Measurements from ENCODE around the gene RAD51C. TPM values are rescaled to one million over a fixed set of nuclear protein-coding genes. Genes with fewer than 3 reads are reported as not detected.
A peak's percentile ranks its signal among the peaks of the same experiment; 100 is the strongest.

The RAD51C gene
- total and polyA plus RNA-seq, 9 of the 15 experiments (the other 6 are each of a cell fraction or from before 2014, with no cell fraction given) = 93.9 to 341 (median 135) TPM

DNA sequence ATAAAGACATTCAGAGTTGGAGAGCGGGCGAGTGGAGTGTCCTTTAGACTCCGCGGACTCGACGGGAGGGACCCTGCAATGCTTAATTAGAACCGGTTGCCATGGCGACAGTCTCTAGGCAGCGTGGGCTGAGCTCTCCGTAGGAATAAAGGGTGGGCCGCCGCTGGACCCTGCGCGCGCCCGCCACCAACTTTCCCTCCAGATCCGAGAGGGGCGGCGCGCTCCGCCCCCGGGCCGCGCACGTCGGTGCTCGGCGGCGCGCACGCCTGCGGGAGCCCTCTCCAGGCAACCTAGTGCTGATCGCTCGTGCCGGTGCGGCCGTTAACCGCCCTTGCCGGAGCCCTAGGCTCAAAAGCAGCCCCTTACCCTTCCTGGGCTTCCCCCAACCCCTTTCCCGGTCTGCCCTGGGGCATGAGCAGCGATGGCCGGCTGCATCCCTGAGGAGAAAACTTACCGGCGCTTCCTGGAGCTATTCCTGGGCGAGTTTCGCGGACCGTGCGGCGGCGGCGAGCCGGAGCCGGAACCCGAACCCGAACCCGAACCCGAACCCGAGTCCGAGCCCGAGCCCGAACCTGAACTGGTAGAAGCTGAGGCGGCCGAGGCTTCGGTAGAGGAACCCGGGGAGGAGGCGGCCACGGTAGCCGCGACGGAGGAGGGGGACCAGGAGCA, 63.3 kb downstream of the RAD51C start, which contains the start of gene PPM1E (continued):
- TF ChIP-seq, protein P1, sequence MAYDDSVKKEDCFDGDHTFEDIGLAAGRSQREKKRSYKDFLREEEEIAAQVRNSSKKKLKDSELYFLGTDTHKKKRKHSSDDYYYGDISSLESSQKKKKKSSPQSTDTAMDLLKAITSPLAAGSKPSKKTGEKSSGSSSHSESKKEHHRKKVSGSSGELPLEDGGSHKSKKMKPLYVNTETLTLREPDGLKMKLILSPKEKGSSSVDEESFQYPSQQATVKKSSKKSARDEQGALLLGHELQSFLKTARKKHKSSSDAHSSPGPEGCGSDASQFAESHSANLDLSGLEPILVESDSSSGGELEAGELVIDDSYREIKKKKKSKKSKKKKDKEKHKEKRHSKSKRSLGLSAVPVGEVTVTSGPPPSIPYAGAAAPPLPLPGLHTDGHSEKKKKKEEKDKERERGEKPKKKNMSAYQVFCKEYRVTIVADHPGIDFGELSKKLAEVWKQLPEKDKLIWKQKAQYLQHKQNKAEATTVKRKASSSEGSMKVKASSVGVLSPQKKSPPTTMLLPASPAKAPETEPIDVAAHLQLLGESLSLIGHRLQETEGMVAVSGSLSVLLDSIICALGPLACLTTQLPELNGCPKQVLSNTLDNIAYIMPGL (CRISPR knock-in tag; IDR thresholded peaks at IDR 0.05) = no peak
- TF ChIP-seq NR1H2 (CRISPR knock-in tag; IDR thresholded peaks at IDR 0.05) (peak; percentile 90; the same call in 1 of the 2 replicates), ELF2 (CRISPR knock-in tag; IDR thresholded peaks at IDR 0.05) (no peak), ZNF197 (CRISPR knock-in tag; IDR thresholded peaks at IDR 0.05; ENCODE audit: low read depth) (peak; percentile 92), SP1 (CRISPR knock-in tag; IDR thresholded peaks at IDR 0.05) (no peak), ZNF347 (CRISPR knock-in tag; IDR thresholded peaks at IDR 0.05; ENCODE audit: low read depth) (no peak), RBM34 (IDR thresholded peaks at IDR 0.05; ENCODE audit: borderline replicate concordance, insufficient read depth, low read length) (no peak), CBX5 (IDR thresholded peaks at IDR 0.05; ENCODE audit: borderline replicate concordance, low read depth) (no peak), MCM3 (IDR thresholded peaks at IDR 0.05) (no peak), XRCC3 (IDR thresholded peaks at IDR 0.05) (no peak), TAF7 (tag; IDR thresholded peaks at IDR 0.05) (no peak), RCOR1 (IDR thresholded peaks at IDR 0.05; ENCODE audit: borderline replicate concordance in 1 of 2, low read depth in 2 of 2, low read length in 2 of 2) (peak in 1 of 2 experiments; percentile 10; a peak in 1 of 4 replicates), HNRNPH1 (optimal IDR thresholded peaks at IDR 0.05; ENCODE audit: low read depth, low read length) (no peak), SAFB2 (IDR thresholded peaks at IDR 0.05; ENCODE audit: borderline replicate concordance, low read depth, low read length, severe bottlenecking) (no peak), NR2F6 (CRISPR knock-in tag; IDR thresholded peaks at IDR 0.05) (no peak), PYGO2 (tag; IDR thresholded peaks at IDR 0.05) (no peak), THRAP3 (IDR thresholded peaks at IDR 0.05; ENCODE audit: borderline replicate concordance) (no peak), KAT8 (IDR thresholded peaks at IDR 0.05; ENCODE audit: low read depth) (no peak), TCFL5 (CRISPR knock-in tag; conservative IDR thresholded peaks at IDR 0.05) (no peak), PCBP1 (IDR thresholded peaks at IDR 0.05; ENCODE audit: low read depth, low read length, poor library complexity, severe bottlenecking) (peak; percentile 32), CHD1 (IDR thresholded peaks at IDR 0.05; ENCODE audit: low read length) (no peak), ZNF77 (CRISPR knock-in tag; IDR thresholded peaks at IDR 0.05) (no peak), EWSR1 (IDR thresholded peaks at IDR 0.05; ENCODE audit: borderline replicate concordance, low read depth, partially characterized antibody) (no peak), NFE2 (IDR thresholded peaks at IDR 0.05; ENCODE audit: low read depth) (no peak)
- TF ChIP-seq, protein P2, sequence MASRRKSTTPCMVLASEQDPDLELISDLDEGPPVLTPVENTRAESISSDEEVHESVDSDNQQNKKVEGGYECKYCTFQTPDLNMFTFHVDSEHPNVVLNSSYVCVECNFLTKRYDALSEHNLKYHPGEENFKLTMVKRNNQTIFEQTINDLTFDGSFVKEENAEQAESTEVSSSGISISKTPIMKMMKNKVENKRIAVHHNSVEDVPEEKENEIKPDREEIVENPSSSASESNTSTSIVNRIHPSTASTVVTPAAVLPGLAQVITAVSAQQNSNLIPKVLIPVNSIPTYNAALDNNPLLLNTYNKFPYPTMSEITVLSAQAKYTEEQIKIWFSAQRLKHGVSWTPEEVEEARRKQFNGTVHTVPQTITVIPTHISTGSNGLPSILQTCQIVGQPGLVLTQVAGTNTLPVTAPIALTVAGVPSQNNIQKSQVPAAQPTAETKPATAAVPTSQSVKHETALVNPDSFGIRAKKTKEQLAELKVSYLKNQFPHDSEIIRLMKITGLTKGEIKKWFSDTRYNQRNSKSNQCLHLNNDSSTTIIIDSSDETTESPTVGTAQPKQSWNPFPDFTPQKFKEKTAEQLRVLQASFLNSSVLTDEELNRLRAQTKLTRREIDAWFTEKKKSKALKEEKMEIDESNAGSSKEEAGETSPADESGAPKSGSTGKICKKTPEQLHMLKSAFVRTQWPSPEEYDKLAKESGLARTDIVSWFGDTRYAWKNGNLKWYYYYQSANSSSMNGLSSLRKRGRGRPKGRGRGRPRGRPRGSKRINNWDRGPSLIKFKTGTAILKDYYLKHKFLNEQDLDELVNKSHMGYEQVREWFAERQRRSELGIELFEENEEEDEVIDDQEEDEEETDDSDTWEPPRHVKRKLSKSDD (conservative IDR thresholded peaks at IDR 0.05; ENCODE audit: low read length) = no peak
- TF ChIP-seq, protein P3, sequence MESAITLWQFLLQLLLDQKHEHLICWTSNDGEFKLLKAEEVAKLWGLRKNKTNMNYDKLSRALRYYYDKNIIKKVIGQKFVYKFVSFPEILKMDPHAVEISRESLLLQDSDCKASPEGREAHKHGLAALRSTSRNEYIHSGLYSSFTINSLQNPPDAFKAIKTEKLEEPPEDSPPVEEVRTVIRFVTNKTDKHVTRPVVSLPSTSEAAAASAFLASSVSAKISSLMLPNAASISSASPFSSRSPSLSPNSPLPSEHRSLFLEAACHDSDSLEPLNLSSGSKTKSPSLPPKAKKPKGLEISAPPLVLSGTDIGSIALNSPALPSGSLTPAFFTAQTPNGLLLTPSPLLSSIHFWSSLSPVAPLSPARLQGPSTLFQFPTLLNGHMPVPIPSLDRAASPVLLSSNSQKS (CRISPR knock-in tag; IDR thresholded peaks at IDR 0.05) = no peak

Data from K562 (cell line).